Transverse colon (tissue), 4 donors: Measurements from ENCODE around the gene BLOC1S5. TPM values are rescaled to one million over a fixed set of nuclear protein-coding genes. Genes with fewer than 3 reads are reported as not detected.
"Not testable (repeated sequence)": the region's sequence is repeated elsewhere in the genome, so short reads cannot be mapped to it uniquely, and the experiment has no call there.

Experiments used
- DNase-seq: peaks from one replicate; pipeline ENCODE4 v3.0.0-alpha.2; 2019
- H3K27ac ChIP-seq, 4 donors: fragments of 200-600 bp; sonication (generic); 2 replicates each; pipeline ENCODE4 v1.5.1; 2016 to 2018; ENCODE audit warnings: inconsistent platforms in 4 of 4
- H3K27me3 ChIP-seq: fragments of 200-600 bp; sonication (generic); 2 replicates; pipeline ENCODE4 v1.5.1; 2017; ENCODE audit warnings: inconsistent platforms
- H3K36me3 ChIP-seq, 4 donors: fragments of 200-600 bp; sonication (generic); 2 replicates each; pipeline ENCODE4 v1.5.1; 2017 to 2019; ENCODE audit warnings: inconsistent platforms in 4 of 4
- H3K4me1 ChIP-seq, 4 donors: fragments of 200-600 bp; sonication (generic); 2 replicates each; pipeline ENCODE4 v1.5.1; 2017 to 2020; ENCODE audit warnings: inconsistent platforms in 4 of 4
- H3K4me3 ChIP-seq, 4 donors: fragments of 200-600 bp; sonication (generic); 1 replicate in 1 of 4; 2 replicates in 3 of 4; pipeline versions ENCODE4 v1.5.1 to v1.6.1; 2017 to 2019; ENCODE audit warnings: inconsistent platforms in 4 of 4
- H3K9me3 ChIP-seq, 2 donors: fragments of 200-600 bp; sonication (generic); 2 replicates each; pipeline ENCODE4 v1.5.1; 2017 to 2019; ENCODE audit warnings: inconsistent platforms in 2 of 2
- CTCF ChIP-seq, 5 experiments: fragments of 200-600 bp in 3 of 5; fragments of 450-650 bp in 2 of 5; sonication (generic) in 3 of 5; IDR thresholded peaks; 1 replicate in 2 of 5; 2 replicates in 3 of 5; pipeline ENCODE4 v1.5.1; 2016 to 2017; ENCODE audit warnings: antibody characterized with exemption in 5 of 5, inconsistent platforms in 3 of 5, mild to moderate bottlenecking in 2 of 5, moderate library complexity in 1 of 5
- EP300 ChIP-seq: sonication (generic); formaldehyde crosslinking; IDR thresholded peaks from one replicate; pipeline ENCODE4 v1.6.1; 2017; ENCODE audit warnings: antibody characterized with exemption, low read depth
- POLR2A ChIP-seq: fragments of 450-650 bp; IDR thresholded peaks from one replicate; pipeline ENCODE4 v1.6.1; 2016; ENCODE audit warnings: antibody characterized with exemption, mild to moderate bottlenecking, moderate library complexity
- POLR2AphosphoS5 ChIP-seq, 3 donors: sonication (generic); formaldehyde crosslinking; IDR thresholded peaks; one replicate each; pipeline ENCODE4 v1.6.1; 2016; ENCODE audit warnings: antibody characterized with exemption in 3 of 3
- WGBS, 2 donors: methylation state at CpG; one replicate each; pipeline ENCODE4 v1.1.5; 2018; ENCODE audit warnings: low coverage in 1 of 2; 5-methylcytosine and 5-hydroxymethylcytosine counted together
- in situ Hi-C, 4 donors: fragments of 200-750 bp; cut with MboI; loops; one replicate each; pipeline versions ENCODE4 v1.15.0 to v1.15.1; 2017; ENCODE audit warnings: low sequenced_read_pairs in 3 of 4, low pct_ligation_motif_present in 1 of 4, low pct_unique_long_range_greater_than_20kb in 1 of 4
- intact Hi-C: fragments of 100-400 bp; cut with DNase I; formaldehyde crosslinking; loops from one replicate; pipeline ENCODE4 v1.15.1; 2023; ENCODE audit warnings: low total_unique reads
- total RNA-seq, 4 donors: library from RNA; depleted of rRNA; stranded (reverse); fragments of >200 nt; gene quantifications; one replicate each; pipeline ENCODE4 v1.1.0, GENCODE V29; 2016

BLOC1S5 gene
- total RNA-seq, 4 donors from 2014 or later: 2.0 to 12.7 (median 10.3) TPM

- intact Hi-C loops (no loop called here), in situ Hi-C loops (no loop called here)
- TF ChIP-seq POLR2A (no peak), POLR2AphosphoS5 (IDR thresholded peaks at IDR 0.05) (no peak), CTCF (IDR thresholded peaks at IDR 0.05) (no peak), EP300 (no peak)
- 89 to 92% methylated on average over 9 of the region's 9 CpGs for WGBS, 2 donors
- no peaks in the 10 kb centered on the region for H3K4me1 ChIP-seq
- H3K27me3 ChIP-seq: no peaks in the 10 kb centered on the region
- no peak overlapping the region for H3K4me3 ChIP-seq
- H3K9me3 ChIP-seq: no peaks in the 10 kb centered on the region
- DNase-seq: no peak
- H3K27ac ChIP-seq: no peak overlapping the region
- peaks cover 0 to 22% (median 6%) of the 10 kb centered on the region in 4 donors for H3K36me3 ChIP-seq
These were observed 22.1 kb downstream of the BLOC1S5 start for GRCh38 chr6:8041913-8042583.

DNA sequence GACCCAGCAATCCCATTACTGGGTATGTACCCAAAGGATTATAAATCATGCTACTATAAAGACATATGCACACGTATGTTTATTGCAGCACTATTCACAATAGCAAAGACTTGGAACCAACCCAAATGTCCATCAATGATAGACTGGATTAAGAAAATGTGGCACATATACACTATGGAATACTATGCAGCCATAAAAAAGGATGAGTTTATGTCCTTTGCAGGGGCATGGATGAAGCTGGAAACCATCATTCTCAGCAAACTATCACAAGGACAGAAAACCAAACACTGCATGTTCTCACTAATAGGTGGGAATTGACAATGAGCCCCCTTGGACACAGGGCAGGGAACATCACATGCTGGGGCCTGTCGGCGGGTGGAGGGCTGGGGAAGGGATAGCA is 30.1 kb downstream of the BLOC1S5 start:
- H3K36me3 ChIP-seq, H3K4me1 ChIP-seq, H3K4me3 ChIP-seq, DNase-seq, H3K27ac ChIP-seq, H3K9me3 ChIP-seq, H3K27me3 ChIP-seq, intact Hi-C loops, in situ Hi-C loops: not testable (repeated sequence)
- WGBS, 2 donors: 90% methylated on average over 3 of the region's 3 CpGs; no CpG with 5 or more reads in 1 of the 2 donors

DNA sequence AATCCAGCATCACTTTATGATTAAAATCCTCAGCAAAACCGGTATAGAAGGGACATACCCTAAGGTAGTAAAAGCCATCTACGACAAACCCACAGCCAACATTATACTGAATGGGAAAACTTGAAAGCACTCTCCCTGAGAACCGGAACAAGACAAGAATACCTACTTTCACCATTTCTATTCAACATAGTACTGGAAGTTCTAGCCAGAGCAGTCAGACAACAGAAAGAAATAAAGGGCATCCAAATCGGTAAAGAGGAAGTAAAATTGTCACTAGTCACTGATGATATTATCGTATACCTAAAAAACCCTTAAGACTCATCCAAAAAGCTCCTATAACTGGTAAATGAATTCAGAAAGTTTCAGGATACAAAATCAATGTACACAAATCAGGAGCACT is 33.3 kb downstream of the BLOC1S5 start:
- Histone ChIP-seq H3K9me3 (no peaks in the 10 kb centered on the region), H3K4me3 (no peak overlapping the region), H3K4me1 (peaks cover 0 to 3% (median 0%) of the 10 kb centered on the region in 4 donors), H3K27ac (no peak overlapping the region), H3K27me3 (no peaks in the 10 kb centered on the region), H3K36me3 (no peaks in the 10 kb centered on the region)
- no peak for DNase-seq
- in situ Hi-C loops: no loop called here
- intact Hi-C loops: no loop called here
- no peak for TF ChIP-seq POLR2A
- no peak for TF ChIP-seq EP300
- TF ChIP-seq POLR2AphosphoS5 (IDR thresholded peaks at IDR 0.05): no peak
- TF ChIP-seq CTCF (IDR thresholded peaks at IDR 0.05): no peak
- 86 to 93% methylated on average over 5 of the region's 5 CpGs for WGBS, 2 donors

- H3K27ac ChIP-seq: no peak overlapping the region
- no peaks in the 10 kb centered on the region for H3K9me3 ChIP-seq
- H3K27me3 ChIP-seq: no peaks in the 10 kb centered on the region
- H3K36me3 ChIP-seq: no peaks in the 10 kb centered on the region
- WGBS, 2 donors: 65 to 73% methylated on average over 5 to 6 of the region's 6 CpGs
- intact Hi-C loops (no loop called here), in situ Hi-C loops (no loop called here)
- no peak for DNase-seq
- no peak overlapping the region for H3K4me3 ChIP-seq
- peaks cover 0 to 3% (median 0%) of the 10 kb centered on the region in 4 donors for H3K4me1 ChIP-seq
- TF ChIP-seq EP300: no peak
These were observed 34.8 kb downstream of the BLOC1S5 start for GRCh38 chr6:8029243-8029870.

DNA sequence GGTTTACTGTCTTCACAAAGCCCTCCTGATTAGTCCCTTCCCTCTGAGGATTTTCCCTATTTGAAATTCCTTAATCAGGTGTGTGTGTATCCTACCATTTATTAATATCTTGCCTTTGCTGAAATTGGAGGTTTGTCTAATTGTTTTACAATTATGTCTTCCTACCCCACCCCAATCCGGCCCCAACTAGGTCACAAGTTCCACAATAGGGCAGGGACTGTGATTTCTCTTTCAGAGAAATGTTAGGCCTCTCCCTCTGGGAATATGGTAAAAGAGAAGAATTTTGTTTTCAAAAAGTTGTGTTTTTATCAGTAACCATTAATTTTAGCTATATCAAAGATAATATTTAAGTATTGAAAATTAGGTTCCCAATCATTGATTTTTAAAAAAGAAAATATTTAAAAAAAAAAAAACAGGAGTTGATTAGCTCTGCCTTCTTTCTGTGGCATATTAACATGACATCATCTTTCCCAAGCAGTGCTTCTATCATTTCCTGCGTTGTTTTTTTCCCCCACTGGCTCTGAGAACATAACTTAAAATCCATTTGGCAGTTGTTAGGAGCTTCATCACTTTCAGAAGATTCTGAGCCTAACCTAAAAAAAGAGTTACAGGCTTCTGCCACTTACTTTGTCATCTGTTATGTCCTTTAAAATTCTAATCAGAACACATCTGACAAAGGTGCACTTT is 36.1 kb downstream of the BLOC1S5 start:
- H3K27ac ChIP-seq: no peak overlapping the region
- H3K4me3 ChIP-seq: no peak overlapping the region
- no peaks in the 10 kb centered on the region for H3K36me3 ChIP-seq
- 33 to 59% methylated on average over 2 of the region's 2 CpGs for WGBS, 2 donors
- H3K9me3 ChIP-seq: no peaks in the 10 kb centered on the region
- intact Hi-C loops: no loop called here
- in situ Hi-C loops: no loop called here
- no peaks in the 10 kb centered on the region for H3K27me3 ChIP-seq
- no peak for TF ChIP-seq POLR2A
- no peak for TF ChIP-seq CTCF (IDR thresholded peaks at IDR 0.05)
- no peak for TF ChIP-seq EP300
- no peak for TF ChIP-seq POLR2AphosphoS5 (IDR thresholded peaks at IDR 0.05)
- peaks cover 0 to 3% (median 0%) of the 10 kb centered on the region in 4 donors for H3K4me1 ChIP-seq
- DNase-seq: no peak
